Sciatic nerve (tissue), 2 donors: ENCODE measurements around the gene KRTAP5-10. TPM values are rescaled to one million over a fixed set of nuclear protein-coding genes. Genes with fewer than 3 reads are reported as not detected.
"Not testable (repeated sequence)": the region's sequence is repeated elsewhere in the genome, so short reads cannot be mapped to it uniquely, and the experiment has no call there.

Source experiments
- ATAC-seq: fragments of 200-7000 bp; cut with Tn5 transposase; one replicate; pipeline ENCODE4 v1.9.1; 2020; ENCODE audit warnings: mild to moderate bottlenecking, moderate library complexity
- DNase-seq: peaks from one replicate; pipeline ENCODE4 v3.0.0-alpha.2; 2020; ENCODE audit warnings: low spot score
- intact Hi-C: fragments of 100-400 bp; cut with DNase I; formaldehyde crosslinking; loops from one replicate; pipeline ENCODE4 v1.14.2; 2022
- total RNA-seq: library from RNA; stranded (reverse); fragmentation: NEBNext Ultra II Directional; extraction: Animal tissue kit (Norgen Biotek cat#: 25700); gene quantifications from one replicate; pipeline ENCODE4 v1.2.1, GENCODE V29; 2021
- donor health status: DM: no; HTN: no; CAD: no.
- donor health status: DM: no; HTN: no; CAD: no.

The KRTAP5-10 gene
- total RNA-seq, 1 donor from 2014 or later: not detected

DNA sequence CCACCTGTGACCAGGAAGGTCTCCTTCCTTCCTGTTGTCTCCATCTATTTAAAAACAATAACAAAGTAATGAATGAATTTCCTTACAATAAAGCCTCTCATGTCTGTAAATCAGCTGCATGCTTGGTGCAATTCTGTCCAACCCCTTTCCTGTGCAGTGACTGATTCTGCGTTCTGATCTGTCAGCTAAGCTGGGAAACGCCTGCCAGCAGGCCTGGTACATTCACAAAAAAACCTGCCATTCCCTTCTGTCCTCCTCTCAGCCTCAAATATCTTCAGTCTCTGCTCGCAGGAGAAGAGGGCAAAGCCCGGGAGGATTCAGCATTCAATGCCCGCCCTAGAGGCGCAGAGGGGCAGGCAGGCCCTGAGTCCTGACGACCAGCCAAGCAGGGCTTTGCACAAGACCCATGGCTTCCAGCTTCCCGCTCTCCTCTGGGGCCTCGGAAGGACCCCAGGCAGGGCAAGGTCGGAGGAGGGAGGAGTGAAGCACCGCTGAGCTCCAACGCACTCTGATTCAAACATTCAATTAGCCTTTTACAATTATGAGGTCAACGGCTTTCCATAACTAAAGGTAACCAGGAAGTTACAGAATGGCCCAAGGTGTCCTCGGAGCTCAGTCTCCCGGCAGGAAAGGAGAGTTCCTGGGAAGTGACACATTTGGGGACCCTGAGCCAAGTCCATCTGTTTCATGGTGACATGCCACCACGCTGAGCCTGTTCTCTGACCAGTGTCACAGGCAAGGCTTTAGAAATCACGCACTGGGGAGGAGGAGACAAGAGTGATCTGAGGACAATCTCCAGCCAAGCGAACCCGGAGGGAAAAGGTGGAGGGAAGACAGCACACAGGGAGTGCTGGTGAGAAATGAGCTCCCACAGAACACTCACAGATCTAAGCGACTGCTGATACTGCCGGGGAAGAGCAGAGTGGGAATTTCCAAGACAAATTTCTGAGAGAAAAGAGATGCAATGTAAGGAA, 1.6 kb downstream of the KRTAP5-10 start:
- intact Hi-C loops, DNase-seq, ATAC-seq: not testable (repeated sequence)

DNA sequence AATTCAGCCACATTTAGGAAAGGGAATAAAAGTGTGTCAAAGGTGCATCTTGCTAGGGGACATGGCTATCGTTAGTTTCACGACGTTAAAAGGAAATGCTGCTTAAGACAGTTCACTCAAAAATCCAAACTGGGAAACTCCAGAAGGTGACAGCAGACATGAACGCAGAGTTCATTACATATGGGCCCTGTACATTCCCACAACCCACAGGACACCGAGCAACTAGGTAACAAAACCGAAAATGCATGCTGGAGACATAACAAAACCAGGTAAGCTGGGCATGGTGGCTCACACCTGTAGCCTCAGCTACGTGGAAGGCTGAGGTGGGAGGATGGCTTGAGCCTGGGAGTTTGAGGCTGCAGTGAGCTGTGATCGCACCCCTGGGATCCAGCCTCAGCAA, 2.3 kb downstream of the KRTAP5-10 start:
- ATAC-seq, DNase-seq, intact Hi-C loops: not testable (repeated sequence)

DNA sequence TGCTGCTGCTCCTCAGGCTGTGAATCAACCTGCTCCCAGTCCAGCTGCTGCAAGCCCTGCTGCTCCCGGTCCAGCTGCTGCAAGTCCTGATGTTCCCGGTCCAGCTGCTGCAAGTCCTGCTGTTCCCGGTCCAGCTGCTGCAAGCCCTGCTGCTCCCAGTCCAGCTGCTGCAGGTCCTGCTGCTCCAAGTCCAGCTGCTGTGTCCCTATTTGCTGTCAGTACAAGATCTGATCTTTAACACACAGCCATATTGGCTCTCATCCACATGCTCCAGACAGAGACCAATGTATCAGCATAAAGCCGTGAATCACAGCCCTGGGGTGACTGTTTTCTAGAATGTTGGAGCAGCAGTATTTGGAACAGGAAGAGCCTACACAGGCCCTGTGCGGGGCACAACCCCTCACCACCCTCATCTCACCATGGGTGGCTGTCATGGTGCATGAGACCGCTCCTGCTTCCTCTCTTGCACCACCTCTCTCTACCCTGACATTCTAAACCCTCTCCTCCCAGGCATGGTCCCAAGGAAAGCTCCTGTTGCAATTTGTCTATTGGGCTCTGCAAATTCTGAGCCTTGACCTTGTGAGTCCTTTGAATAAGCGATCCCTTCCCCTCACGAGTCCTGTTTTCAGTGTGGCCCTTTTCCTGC, 3.5 kb downstream of the KRTAP5-10 start:
- intact Hi-C loops: no loop called here
- ATAC-seq (peak; percentile 32), DNase-seq (no peak)

DNA sequence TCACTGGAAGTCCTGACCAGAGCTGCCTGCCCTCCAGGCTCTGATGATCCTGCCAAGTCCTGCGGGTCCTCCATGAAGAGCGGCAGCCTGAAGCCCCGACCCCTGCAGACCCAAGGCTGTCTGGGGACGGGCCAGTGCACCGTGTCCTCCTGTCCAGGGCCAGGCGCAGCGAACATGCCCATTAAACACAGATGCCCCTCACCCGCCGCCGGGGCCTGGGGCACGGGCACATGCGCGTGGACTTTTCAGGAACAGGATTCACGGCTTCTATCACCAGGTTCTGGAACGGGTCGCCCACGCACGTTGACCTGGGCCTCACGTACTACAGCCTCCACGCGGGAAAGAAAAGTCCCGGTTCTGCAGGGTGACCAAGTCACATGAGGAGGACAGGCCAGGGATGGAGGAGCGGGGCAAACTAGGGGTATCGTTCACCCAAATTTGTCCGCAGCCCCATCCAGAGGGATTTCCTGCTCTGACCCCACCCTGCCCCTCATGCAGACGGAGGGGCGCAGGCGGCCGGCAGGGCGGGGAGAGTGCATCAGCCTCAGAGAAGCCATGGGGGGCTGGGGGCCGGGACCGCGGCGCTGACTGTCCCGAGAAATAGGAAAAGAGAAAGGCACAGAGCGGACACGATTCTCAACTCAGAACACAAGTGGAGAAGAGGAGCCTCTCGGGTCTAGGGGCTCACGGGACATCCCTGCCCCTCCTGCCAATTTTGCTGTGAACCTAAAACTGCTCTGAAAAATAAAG, 5.9 kb downstream of the KRTAP5-10 start:
- intact Hi-C loops, DNase-seq, ATAC-seq: not testable (repeated sequence)

DNA sequence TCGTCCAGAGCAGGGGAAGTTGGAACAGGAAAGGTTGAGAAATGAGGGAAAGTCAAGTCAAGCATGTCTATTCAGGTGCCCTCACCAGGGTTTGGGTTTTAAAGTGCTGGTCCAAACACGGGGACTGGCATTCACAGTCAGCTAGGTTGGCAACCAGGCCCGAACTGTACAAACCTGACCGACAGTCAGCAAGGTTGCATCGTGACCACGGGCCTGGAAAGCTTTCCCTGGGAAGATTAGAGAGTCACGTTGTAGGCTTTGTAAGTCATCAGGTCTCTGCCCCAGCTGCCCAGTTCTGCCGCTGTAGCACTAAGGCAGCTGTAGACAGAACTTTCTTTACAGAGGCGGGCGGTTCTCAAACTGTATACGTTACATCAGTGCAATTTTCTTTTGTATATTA, 7.4 kb downstream of the KRTAP5-10 start:
- ATAC-seq: no peak
- intact Hi-C loops: no loop called here

GRCh38 chr11:71574418-71574817, 9.1 kb downstream of the KRTAP5-10 start:
- no peak for ATAC-seq

More for the DNA sequence above, 7.4 kb downstream of the KRTAP5-10 start:
- DNase-seq: no peak

DNA sequence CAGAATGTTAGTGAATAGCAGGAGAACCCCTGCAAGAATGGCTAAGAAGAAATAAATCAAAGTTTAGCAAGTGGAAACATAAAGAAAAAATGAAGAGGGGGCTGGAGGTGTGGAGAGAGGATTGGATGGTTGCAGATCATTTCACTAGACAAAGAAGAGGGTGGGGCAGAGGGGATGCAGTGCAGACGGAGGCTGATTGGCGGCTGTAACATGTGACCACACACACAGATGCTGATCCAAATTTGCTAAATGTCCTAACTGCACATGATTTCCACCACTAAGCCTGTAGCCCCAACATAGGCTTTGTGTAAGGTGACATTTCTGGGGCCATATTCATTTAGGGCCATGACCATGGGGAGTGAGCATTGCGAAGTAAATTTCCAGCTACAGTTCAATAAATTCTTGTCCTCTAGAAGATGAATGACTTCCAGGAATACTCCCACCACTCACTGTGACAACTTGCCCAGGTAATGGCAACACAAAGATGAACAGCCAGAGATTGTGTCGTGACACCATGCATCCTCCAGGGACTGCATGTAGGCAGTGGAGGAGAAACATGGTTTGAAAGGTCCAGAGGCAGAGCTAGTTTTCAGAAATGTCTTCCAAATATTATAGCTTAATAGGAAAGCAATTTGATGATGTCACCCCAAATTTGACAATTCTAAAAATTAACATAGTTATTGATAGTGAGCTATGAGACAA, 10.5 kb downstream of the KRTAP5-10 start:
- DNase-seq (no peak), ATAC-seq (no peak)
- intact Hi-C loops: no loop called here

More at GRCh38 chr11:71574418-71574817, 9.1 kb downstream of the KRTAP5-10 start:
- no peak for DNase-seq
- intact Hi-C loops: no loop called here

- ATAC-seq, intact Hi-C loops, DNase-seq: not testable (repeated sequence)
These were observed 11.5 kb downstream of the KRTAP5-10 start for GRCh38 chr11:71576688-71577465.

DNA sequence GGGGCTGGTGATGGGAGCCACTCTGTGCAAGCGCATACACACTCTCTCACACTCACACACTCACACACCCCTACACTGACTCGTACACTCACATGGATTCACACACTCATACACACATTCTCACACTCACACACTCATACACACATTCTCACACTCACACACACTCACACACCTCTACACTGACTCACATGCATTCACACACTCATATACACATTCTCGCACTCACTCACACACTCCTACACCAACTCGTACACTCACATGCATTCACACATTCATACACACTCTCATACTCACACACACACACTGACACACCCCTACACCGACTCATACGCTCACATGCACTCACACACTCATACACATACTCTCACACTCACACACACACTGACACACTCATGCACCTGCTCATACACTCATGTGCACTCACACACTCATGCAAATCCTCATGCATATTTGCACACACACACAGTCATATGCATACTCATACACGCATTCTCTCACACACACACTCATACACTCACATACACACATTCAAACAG, 12.2 kb downstream of the KRTAP5-10 start:
- no peak for DNase-seq
- intact Hi-C loops: no loop called here
- no peak for ATAC-seq

- intact Hi-C loops, DNase-seq, ATAC-seq: not testable (repeated sequence)
These were observed 14.2 kb downstream of the KRTAP5-10 start for GRCh38 chr11:71579513-71579912.

DNA sequence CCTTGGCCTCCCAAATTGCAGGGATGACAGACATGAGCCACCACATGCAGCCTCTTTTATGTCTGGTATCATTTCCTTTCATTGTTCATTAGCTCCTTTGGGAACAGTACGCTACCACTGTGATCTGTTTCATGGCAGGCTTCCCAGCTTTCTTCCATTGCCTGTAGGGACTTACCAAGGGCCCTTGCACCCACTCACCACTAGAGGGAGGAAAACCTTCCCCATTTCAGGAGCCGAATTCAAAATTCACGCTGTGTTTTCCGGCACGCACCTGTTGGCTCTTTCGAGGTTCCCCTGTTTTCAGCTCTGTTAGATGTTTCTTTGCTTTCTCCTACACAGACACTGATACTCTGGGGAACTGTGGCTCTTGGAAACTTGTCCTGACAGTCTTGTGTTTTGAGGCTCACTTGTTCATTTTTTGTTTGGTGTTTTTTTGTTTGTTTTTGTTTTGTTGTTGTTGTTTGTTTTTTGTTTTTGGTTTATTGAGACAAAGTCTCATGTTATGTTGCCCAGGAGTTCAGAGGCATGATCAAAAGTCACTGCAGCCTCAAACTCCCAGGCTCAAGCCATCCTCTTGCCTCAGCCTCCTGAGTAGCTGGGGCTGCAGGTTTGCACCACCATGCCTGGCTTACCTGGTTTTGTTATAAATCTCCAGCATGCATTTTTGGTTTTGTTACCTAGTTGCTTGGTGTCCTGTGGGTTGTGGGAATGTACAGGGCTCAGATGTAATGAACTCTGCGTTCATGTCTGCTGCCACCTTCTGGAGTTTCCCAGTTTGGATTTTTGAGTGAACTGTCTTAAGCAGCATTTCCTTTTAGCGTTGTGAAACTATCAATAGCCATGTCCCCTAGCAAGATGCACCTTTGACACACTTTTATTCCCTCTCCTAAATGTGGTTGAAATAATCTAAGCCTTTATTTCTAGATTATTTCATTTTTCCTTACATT, 15.0 kb downstream of the KRTAP5-10 start:
- intact Hi-C loops: no loop called here
- ATAC-seq (peak; percentile 78), DNase-seq (no peak)

DNA sequence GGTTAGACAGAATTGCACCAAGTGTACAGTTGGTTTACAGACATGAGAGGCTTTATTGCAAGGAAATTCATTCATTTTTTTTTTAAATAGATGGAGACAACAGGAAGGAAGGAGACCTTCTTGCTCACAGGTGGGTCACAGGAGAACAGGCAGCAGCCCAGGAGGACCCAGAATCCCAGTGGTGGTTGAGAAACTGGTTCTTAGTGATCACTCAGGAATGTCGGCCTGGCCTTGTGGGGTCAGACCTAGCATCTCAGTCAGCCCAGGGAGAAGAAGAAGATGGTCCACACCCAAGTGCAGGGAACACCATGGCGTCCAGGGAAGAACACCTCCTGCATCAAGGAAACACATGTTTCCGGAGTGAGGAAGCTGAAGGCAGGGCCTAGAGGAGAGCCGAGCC, 16.5 kb downstream of the KRTAP5-10 start:
- DNase-seq (no peak), ATAC-seq (no peak)
- intact Hi-C loops: no loop called here

GRCh38 chr11:71582309-71582895, 17.0 kb downstream of the KRTAP5-10 start, which contains the start of gene KRTAP5-11:
TSS of gene KRTAP5-11 (minus strand) at chr11:71582875. CDS start at chr11:71582837, 38 bp downstream.
- intact Hi-C loops: no loop called here
- no peak for ATAC-seq
- no peak for DNase-seq

GRCh38 chr11:71582969-71583368, 17.6 kb downstream of the KRTAP5-10 start:
- intact Hi-C loops, DNase-seq, ATAC-seq: not testable (repeated sequence)

DNA sequence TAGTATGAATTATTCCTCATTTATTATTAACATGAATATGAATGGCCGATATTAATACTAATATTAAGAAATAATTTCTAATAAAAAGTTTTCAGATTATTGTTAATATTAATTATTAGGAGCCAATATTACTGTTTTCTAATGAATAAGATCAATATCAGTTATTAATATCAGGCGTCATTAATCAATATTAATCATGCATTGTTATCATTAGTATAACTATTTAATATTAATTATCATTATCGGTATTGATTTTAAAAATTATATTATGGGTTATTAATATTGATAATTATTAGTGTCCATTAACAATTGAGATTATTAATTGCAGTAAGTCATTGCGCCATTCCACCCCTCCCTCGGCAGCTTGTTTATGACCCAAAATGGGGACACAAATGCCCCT, 20.3 kb downstream of the KRTAP5-10 start:
- DNase-seq, ATAC-seq, intact Hi-C loops: not testable (repeated sequence)

GRCh38 chr11:71588314-71588713, 23.0 kb downstream of the KRTAP5-10 start:
- DNase-seq, intact Hi-C loops, ATAC-seq: not testable (repeated sequence)
